CD4-positive, alpha-beta T cell treated with Interleukin-4 for 4 hours (primary cell): Measurements from ENCODE around the gene SH2D3A.
"Not testable (repeated sequence)": the region's sequence is repeated elsewhere in the genome, so short reads cannot be mapped to it uniquely, and the experiment has no call there.

Experiments
- DNase-seq: peaks from one replicate; pipeline ENCODE4 v3.0.0-alpha.2; 2020

SH2D3A gene

GRCh38 chr19:6754653-6755463 is 12.4 kb downstream of the SH2D3A start:
- DNase-seq, result no peak

GRCh38 chr19:6754136-6754535 is 13.1 kb downstream of the SH2D3A start:
- DNase-seq, result no peak

GRCh38 chr19:6753178-6754031 is 13.8 kb downstream of the SH2D3A start:
- DNase-seq, result peak; percentile 59

GRCh38 chr19:6752256-6753177 is 14.7 kb downstream of the SH2D3A start:
- no peak for DNase-seq

- no peak for DNase-seq
Observed at GRCh38 chr19:6751189-6751588, 16.0 kb downstream of the SH2D3A start.

- no peak for DNase-seq
Observed at GRCh38 chr19:6750062-6750461, 17.2 kb downstream of the SH2D3A start.

GRCh38 chr19:6748543-6748942 is 18.7 kb downstream of the SH2D3A start:
- not testable (repeated sequence) for DNase-seq

GRCh38 chr19:6745965-6746364 is 21.3 kb downstream of the SH2D3A start:
- no peak for DNase-seq

- no peak for DNase-seq
Observed at GRCh38 chr19:6744381-6745301, 22.6 kb downstream of the SH2D3A start.

GRCh38 chr19:6743714-6744380 is 23.4 kb downstream of the SH2D3A start:
- no peak for DNase-seq

GRCh38 chr19:6743066-6743465 is 24.2 kb downstream of the SH2D3A start:
- DNase-seq, result no peak

GRCh38 chr19:6740589-6741343 is 26.5 kb downstream of the SH2D3A start:
- DNase-seq, result no peak

- DNase-seq, result no peak
Observed at GRCh38 chr19:6739883-6740588, 27.2 kb downstream of the SH2D3A start.

GRCh38 chr19:6739390-6739882 is 27.8 kb downstream of the SH2D3A start, which contains the start of gene TRIP10:
Gene TRIP10, plus strand, starts transcription at chr19:6739680. Its CDS starts 82 bp downstream, at chr19:6739762.
- DNase-seq, result peak; percentile 77

GRCh38 chr19:6738787-6739389 is 28.3 kb downstream of the SH2D3A start:
- peak; percentile 8 for DNase-seq

- DNase-seq, result peak; percentile 81
Observed at GRCh38 chr19:6737873-6738786, 29.1 kb downstream of the SH2D3A start.

GRCh38 chr19:6737284-6737872 is 29.9 kb downstream of the SH2D3A start, which contains the start of gene GPR108:
Gene GPR108, minus strand, starts transcription at chr19:6737580. Its CDS starts 4 bp downstream, at chr19:6737576.
- DNase-seq, result peak; percentile 100
